Ureter (tissue), 1 donor: ENCODE measurements around the gene FMO5. TPM values are rescaled to one million over a fixed set of nuclear protein-coding genes. Genes with fewer than 3 reads are reported as not detected.
A peak's percentile ranks its signal among the peaks of the same experiment; 100 is the strongest.
"Not testable (repeated sequence)": the region's sequence is repeated elsewhere in the genome, so short reads cannot be mapped to it uniquely, and the experiment has no call there.

Experiments
- DNase-seq: peaks from one replicate; pipeline ENCODE4 v3.0.0-alpha.2; 2020; ENCODE audit warnings: low spot score
- total RNA-seq: library from RNA; stranded (reverse); gene quantifications from one replicate; pipeline ENCODE4 v1.2.4, GENCODE V29; 2023
- donor health status: DM: yes; HTN: yes; CAD: no.

The FMO5 gene
- total RNA-seq, result 8.4 TPM

GRCh38 chr1:147225193-147225730 lies at the start of gene FMO5:
Gene FMO5 (minus strand): TSS chr1:147225339. CDS start chr1:147225029, 310 bp downstream.
- DNase-seq, result peak; percentile 60

GRCh38 chr1:147273409-147274336 lies 48.5 kb upstream of the FMO5 start:
- no peak for DNase-seq

GRCh38 chr1:147272042-147272441 lies 46.9 kb upstream of the FMO5 start:
- DNase-seq, result no peak

- no peak for DNase-seq
These were observed 45.6 kb upstream of the FMO5 start for GRCh38 chr1:147270721-147271120.

- no peak for DNase-seq
These were observed 42.6 kb upstream of the FMO5 start for GRCh38 chr1:147267711-147268110.

GRCh38 chr1:147266381-147266780 lies 41.2 kb upstream of the FMO5 start:
- DNase-seq, result no peak

GRCh38 chr1:147264158-147264768 lies 39.1 kb upstream of the FMO5 start:
- no peak for DNase-seq

GRCh38 chr1:147260956-147261355 lies 35.8 kb upstream of the FMO5 start:
- DNase-seq, result no peak

GRCh38 chr1:147252540-147252939 lies 27.4 kb upstream of the FMO5 start:
- DNase-seq, result no peak

- no peak for DNase-seq
These were observed 22.6 kb upstream of the FMO5 start for GRCh38 chr1:147247656-147248238.

- no peak for DNase-seq
These were observed 21.9 kb upstream of the FMO5 start for GRCh38 chr1:147246910-147247655.

GRCh38 chr1:147246044-147246690 lies 21.0 kb upstream of the FMO5 start:
- DNase-seq, result no peak

GRCh38 chr1:147245586-147246021 lies 20.5 kb upstream of the FMO5 start:
- DNase-seq, result no peak

GRCh38 chr1:147245129-147245528 lies 20.0 kb upstream of the FMO5 start:
- no peak for DNase-seq

GRCh38 chr1:147243841-147244240 lies 18.7 kb upstream of the FMO5 start:
- no peak for DNase-seq

GRCh38 chr1:147243228-147243685 lies 18.1 kb upstream of the FMO5 start:
- peak; percentile 52 for DNase-seq

GRCh38 chr1:147242449-147243227 lies 17.5 kb upstream of the FMO5 start, which contains the start of gene CHD1L:
Gene CHD1L (plus strand): TSS chr1:147242684. CDS start chr1:147242704, 20 bp downstream.
- DNase-seq, result peak; percentile 97

GRCh38 chr1:147241934-147242448 lies 16.9 kb upstream of the FMO5 start:
- no peak for DNase-seq

- not testable (repeated sequence) for DNase-seq
These were observed 15.1 kb upstream of the FMO5 start for GRCh38 chr1:147240131-147240721.
